Measurements from ENCODE around the gene PTS.
"Not testable (repeated sequence)": the region's sequence is repeated elsewhere in the genome, so short reads cannot be mapped to it uniquely, and the experiment has no call there.

Gene PTS

GRCh38 chr11:112226062-112226830 is at the start of gene PTS:
Gene PTS, plus strand, starts transcription at chr11:112226428. Its CDS starts 16 bp downstream, at chr11:112226444.
- Histone ChIP-seq H3K9me3 (ENCODE audit: control insufficient read depth, insufficient read depth, low read length) (no peaks in the 10 kb centered on the region), H3K4me3 (ENCODE audit: low read length) (peak within 1 kb of the TSS; percentile 82), H3K4me1 (ENCODE audit: control insufficient read depth, insufficient read depth, low read length) (no peaks in the 10 kb centered on the region), H3K27me3 (ENCODE audit: control insufficient read depth, insufficient read depth, low read length) (no peaks in the 10 kb centered on the region), H3K36me3 (ENCODE audit: control insufficient read depth, insufficient read depth, low read length) (no peaks in the 10 kb centered on the region; the same call in 1 of the 2 replicates), H3K27ac (ENCODE audit: low read length) (no peak within 1 kb of the TSS)
- peak; percentile 54 for DNase-seq (ENCODE audit: low read depth, low spot score)
- no CpG with 5 or more reads among the region's 70 CpGs for WGBS (ENCODE audit: insufficient coverage, insufficient read length)

- Histone ChIP-seq H3K27ac (ENCODE audit: low read length) (no peak overlapping the region), H3K4me3 (ENCODE audit: low read length) (no peak overlapping the region), H3K4me1 (ENCODE audit: control insufficient read depth, insufficient read depth, low read length) (no peaks in the 10 kb centered on the region), H3K27me3 (ENCODE audit: control insufficient read depth, insufficient read depth, low read length) (no peaks in the 10 kb centered on the region), H3K9me3 (ENCODE audit: control insufficient read depth, insufficient read depth, low read length) (no peaks in the 10 kb centered on the region), H3K36me3 (ENCODE audit: control insufficient read depth, insufficient read depth, low read length) (no peaks in the 10 kb centered on the region)
- no peak for DNase-seq (ENCODE audit: low read depth, low spot score)
- no CpG with 5 or more reads among the region's 4 CpGs for WGBS (ENCODE audit: insufficient coverage, insufficient read length)
Measured at GRCh38 chr11:112177589-112177988, 48.6 kb upstream of the PTS start.

- no peak for DNase-seq (ENCODE audit: low read depth, low spot score)
- no peaks in the 10 kb centered on the region for H3K9me3 ChIP-seq (ENCODE audit: control insufficient read depth, insufficient read depth, low read length)
- WGBS (ENCODE audit: insufficient coverage, insufficient read length), result no CpG with 5 or more reads among the region's 1 CpG
- no peak overlapping the region for H3K27ac ChIP-seq (ENCODE audit: low read length)
- H3K36me3 ChIP-seq (ENCODE audit: control insufficient read depth, insufficient read depth, low read length), result no peaks in the 10 kb centered on the region
- H3K27me3 ChIP-seq (ENCODE audit: control insufficient read depth, insufficient read depth, low read length), result no peaks in the 10 kb centered on the region
- no peak overlapping the region for H3K4me3 ChIP-seq (ENCODE audit: low read length)
- H3K4me1 ChIP-seq (ENCODE audit: control insufficient read depth, insufficient read depth, low read length), result no peaks in the 10 kb centered on the region
Measured at GRCh38 chr11:112178428-112178827, 47.8 kb upstream of the PTS start.

- DNase-seq (ENCODE audit: low read depth, low spot score), result no peak
- H3K27me3 ChIP-seq (ENCODE audit: control insufficient read depth, insufficient read depth, low read length), result no peaks in the 10 kb centered on the region
- no peaks in the 10 kb centered on the region for H3K36me3 ChIP-seq (ENCODE audit: control insufficient read depth, insufficient read depth, low read length)
- no peak overlapping the region for H3K27ac ChIP-seq (ENCODE audit: low read length)
- H3K4me3 ChIP-seq (ENCODE audit: low read length), result no peak overlapping the region
- whole genome bisulfite sequencing (ENCODE audit: insufficient coverage, insufficient read length), result 100% methylated on average over 1 of the region's 3 CpGs
- H3K9me3 ChIP-seq (ENCODE audit: control insufficient read depth, insufficient read depth, low read length), result no peaks in the 10 kb centered on the region
- H3K4me1 ChIP-seq (ENCODE audit: control insufficient read depth, insufficient read depth, low read length), result no peaks in the 10 kb centered on the region
Measured at GRCh38 chr11:112178936-112179335, 47.3 kb upstream of the PTS start.

GRCh38 chr11:112179601-112180000 is 46.6 kb upstream of the PTS start:
- no peaks in the 10 kb centered on the region for H3K27me3 ChIP-seq (ENCODE audit: control insufficient read depth, insufficient read depth, low read length)
- no peaks in the 10 kb centered on the region for H3K9me3 ChIP-seq (ENCODE audit: control insufficient read depth, insufficient read depth, low read length)
- no peak for DNase-seq (ENCODE audit: low read depth, low spot score)
- H3K4me3 ChIP-seq (ENCODE audit: low read length), result no peak overlapping the region
- no peak overlapping the region for H3K27ac ChIP-seq (ENCODE audit: low read length)
- no peaks in the 10 kb centered on the region for H3K4me1 ChIP-seq (ENCODE audit: control insufficient read depth, insufficient read depth, low read length)
- H3K36me3 ChIP-seq (ENCODE audit: control insufficient read depth, insufficient read depth, low read length), result no peaks in the 10 kb centered on the region

GRCh38 chr11:112182867-112183266 is 43.4 kb upstream of the PTS start:
- Histone ChIP-seq H3K27me3 (ENCODE audit: control insufficient read depth, insufficient read depth, low read length) (no peaks in the 10 kb centered on the region), H3K27ac (ENCODE audit: low read length) (no peak overlapping the region), H3K4me1 (ENCODE audit: control insufficient read depth, insufficient read depth, low read length) (no peaks in the 10 kb centered on the region), H3K4me3 (ENCODE audit: low read length) (no peak overlapping the region), H3K9me3 (ENCODE audit: control insufficient read depth, insufficient read depth, low read length) (no peaks in the 10 kb centered on the region), H3K36me3 (ENCODE audit: control insufficient read depth, insufficient read depth, low read length) (no peaks in the 10 kb centered on the region)
- DNase-seq (ENCODE audit: low read depth, low spot score), result no peak
- WGBS (ENCODE audit: insufficient coverage, insufficient read length), result no CpG with 5 or more reads among the region's 1 CpG

- no peak overlapping the region for H3K4me3 ChIP-seq (ENCODE audit: low read length)
- H3K36me3 ChIP-seq (ENCODE audit: control insufficient read depth, insufficient read depth, low read length), result no peaks in the 10 kb centered on the region
- H3K27me3 ChIP-seq (ENCODE audit: control insufficient read depth, insufficient read depth, low read length), result no peaks in the 10 kb centered on the region
- H3K9me3 ChIP-seq (ENCODE audit: control insufficient read depth, insufficient read depth, low read length), result no peaks in the 10 kb centered on the region
- DNase-seq (ENCODE audit: low read depth, low spot score), result no peak
- no peak overlapping the region for H3K27ac ChIP-seq (ENCODE audit: low read length)
- H3K4me1 ChIP-seq (ENCODE audit: control insufficient read depth, insufficient read depth, low read length), result no peaks in the 10 kb centered on the region
Measured at GRCh38 chr11:112185883-112186282, 40.3 kb upstream of the PTS start.

- Histone ChIP-seq H3K4me3 (ENCODE audit: low read length) (no peak overlapping the region), H3K27ac (ENCODE audit: low read length) (no peak overlapping the region), H3K36me3 (ENCODE audit: control insufficient read depth, insufficient read depth, low read length) (no peaks in the 10 kb centered on the region), H3K27me3 (ENCODE audit: control insufficient read depth, insufficient read depth, low read length) (no peaks in the 10 kb centered on the region), H3K4me1 (ENCODE audit: control insufficient read depth, insufficient read depth, low read length) (no peaks in the 10 kb centered on the region), H3K9me3 (ENCODE audit: control insufficient read depth, insufficient read depth, low read length) (no peaks in the 10 kb centered on the region)
- DNase-seq (ENCODE audit: low read depth, low spot score), result no peak
Measured at GRCh38 chr11:112186304-112186703, 39.9 kb upstream of the PTS start.

GRCh38 chr11:112195113-112195512 is 31.1 kb upstream of the PTS start:
- DNase-seq (ENCODE audit: low read depth, low spot score); H3K27me3 ChIP-seq (ENCODE audit: control insufficient read depth, insufficient read depth, low read length); H3K4me3 ChIP-seq (ENCODE audit: low read length); H3K27ac ChIP-seq (ENCODE audit: low read length); H3K9me3 ChIP-seq (ENCODE audit: control insufficient read depth, insufficient read depth, low read length); H3K4me1 ChIP-seq (ENCODE audit: control insufficient read depth, insufficient read depth, low read length); H3K36me3 ChIP-seq (ENCODE audit: control insufficient read depth, insufficient read depth, low read length): not testable (repeated sequence)
- no CpG with 5 or more reads among the region's 11 CpGs for WGBS (ENCODE audit: insufficient coverage, insufficient read length)

- no peaks in the 10 kb centered on the region for H3K27me3 ChIP-seq (ENCODE audit: control insufficient read depth, insufficient read depth, low read length)
- WGBS (ENCODE audit: insufficient coverage, insufficient read length), result no CpG with 5 or more reads among the region's 2 CpGs
- H3K4me1 ChIP-seq (ENCODE audit: control insufficient read depth, insufficient read depth, low read length), result no peaks in the 10 kb centered on the region
- DNase-seq (ENCODE audit: low read depth, low spot score), result no peak
- H3K36me3 ChIP-seq (ENCODE audit: control insufficient read depth, insufficient read depth, low read length), result no peaks in the 10 kb centered on the region
- H3K27ac ChIP-seq (ENCODE audit: low read length), result no peak overlapping the region
- H3K9me3 ChIP-seq (ENCODE audit: control insufficient read depth, insufficient read depth, low read length), result no peaks in the 10 kb centered on the region
- no peak overlapping the region for H3K4me3 ChIP-seq (ENCODE audit: low read length)
Measured at GRCh38 chr11:112195951-112196351, 30.3 kb upstream of the PTS start.

- Histone ChIP-seq H3K27ac (ENCODE audit: low read length) (no peak overlapping the region), H3K27me3 (ENCODE audit: control insufficient read depth, insufficient read depth, low read length) (no peaks in the 10 kb centered on the region), H3K4me3 (ENCODE audit: low read length) (no peak overlapping the region), H3K9me3 (ENCODE audit: control insufficient read depth, insufficient read depth, low read length) (no peaks in the 10 kb centered on the region), H3K36me3 (ENCODE audit: control insufficient read depth, insufficient read depth, low read length) (no peaks in the 10 kb centered on the region), H3K4me1 (ENCODE audit: control insufficient read depth, insufficient read depth, low read length) (no peaks in the 10 kb centered on the region)
- DNase-seq (ENCODE audit: low read depth, low spot score), result no peak
- WGBS (ENCODE audit: insufficient coverage, insufficient read length), result no CpG with 5 or more reads among the region's 2 CpGs
Measured at GRCh38 chr11:112196519-112197087, 29.6 kb upstream of the PTS start.
